IMR-90 (cell line): ENCODE results near the gene MMP21. TPM values are rescaled to one million over a fixed set of nuclear protein-coding genes. Genes with fewer than 3 reads are reported as not detected.

Experiments
- ATAC-seq: fragments of 200-7000 bp; cut with Tn5 transposase; 2 replicates; pipeline ENCODE4 v1.9.1; 2020; ENCODE audit warnings: low read depth, mild to moderate bottlenecking, moderate library complexity
- BruUV-seq: library from RNA; stranded (reverse); fragments of 400-500 nt; replicated peaks from 2 replicates; lab custom pipeline; 2021; lab: Mats Ljungman, UMichigan
- CTCF ChIA-PET: fragments of 300-600 bp; formaldehyde crosslinking; extraction: SDS; loops from one replicate; lab custom pipeline; 2021; ENCODE audit warnings: antibody characterized with exemption; lab: Yijun Ruan, JAX
- POLR2A ChIA-PET: fragments of 300-600 bp; sonication (Branson Sonifier 250); formaldehyde crosslinking; loops from one replicate; lab custom pipeline; 2022; ENCODE audit warnings: antibody characterized with exemption; ENCODE audit not compliant: unreplicated experiment; lab: Charles Lee
- DNase-seq: peaks from one replicate; pipeline ENCODE4 v3.0.0; 2013
- H2AFZ ChIP-seq: replicated peaks from 2 replicates; pipeline ENCODE3; 2013; ENCODE audit warnings: low read length, mild to moderate bottlenecking; ENCODE audit not compliant: poor library complexity
- H2AK5ac ChIP-seq: 2 replicates; pipeline ENCODE4 v1.6.1; 2013; ENCODE audit warnings: low read depth, low read length, inconsistent platforms
- H2AK9ac ChIP-seq: replicated peaks from 2 replicates; pipeline ENCODE3; 2013; ENCODE audit warnings: mild to moderate bottlenecking, low read depth, low read length, moderate library complexity; ENCODE audit not compliant: poor library complexity
- H2BK120ac ChIP-seq: 2 replicates; pipeline ENCODE4 v1.6.1; 2013; ENCODE audit warnings: low read depth, low read length, inconsistent platforms
- H2BK15ac ChIP-seq: 3 replicates; pipeline ENCODE4 v1.6.1; 2013; ENCODE audit warnings: low read depth, low read length, inconsistent platforms
- H2BK20ac ChIP-seq: 2 replicates; pipeline ENCODE4 v1.6.1; 2013; ENCODE audit warnings: low read depth, mild to moderate bottlenecking, inconsistent platforms, low read length, moderate library complexity
- H2BK5ac ChIP-seq: 2 replicates; pipeline ENCODE4 v1.6.1; 2013; ENCODE audit warnings: mild to moderate bottlenecking, low read depth, low read length, inconsistent platforms; ENCODE audit not compliant: poor library complexity, severe bottlenecking
- H3K14ac ChIP-seq: replicated peaks from 2 replicates; pipeline ENCODE4 v1.6.1; 2013; ENCODE audit warnings: low read depth, low read length, inconsistent platforms
- H3K18ac ChIP-seq: 2 replicates; pipeline ENCODE4 v1.6.1; 2013; ENCODE audit warnings: low read depth, low read length, control low read depth
- H3K23ac ChIP-seq: 2 replicates; pipeline ENCODE4 v1.6.1; 2013; ENCODE audit warnings: low read depth, low read length, inconsistent platforms
- H3K27ac ChIP-seq: 2 replicates; pipeline ENCODE4 v1.5.1; 2013; ENCODE audit warnings: mild to moderate bottlenecking, control low read depth, low read length; ENCODE audit not compliant: insufficient read depth
- H3K27me3 ChIP-seq: 2 replicates; pipeline ENCODE4 v1.6.1; 2013; ENCODE audit warnings: low read length; ENCODE audit not compliant: control insufficient read depth, insufficient read depth
- H3K36me3 ChIP-seq: 2 replicates; pipeline ENCODE4 v1.6.1; 2013; ENCODE audit warnings: low read length, mixed read lengths; ENCODE audit not compliant: control insufficient read depth, insufficient read depth
- H3K4ac ChIP-seq: 2 replicates; pipeline ENCODE4 v1.6.1; 2013; ENCODE audit warnings: low read depth, low read length, inconsistent platforms
- H3K4me1 ChIP-seq: 2 replicates; pipeline ENCODE4 v1.6.1; 2013; ENCODE audit warnings: low read length, mixed read lengths; ENCODE audit not compliant: control insufficient read depth, insufficient read depth
- H3K4me2 ChIP-seq: 2 replicates; pipeline ENCODE4 v1.6.1; 2013; ENCODE audit warnings: low read depth, mild to moderate bottlenecking, control low read depth, low read length, moderate library complexity
- H3K4me3 ChIP-seq: 2 replicates; pipeline ENCODE4 v1.5.1; 2013; ENCODE audit warnings: low read depth, mild to moderate bottlenecking, control low read depth, low read length, moderate library complexity; ENCODE audit not compliant: insufficient read depth
- H3K56ac ChIP-seq: 2 replicates; pipeline ENCODE4 v1.6.1; 2013; ENCODE audit warnings: low read length, inconsistent platforms; ENCODE audit not compliant: insufficient read depth; ENCODE audit errors: extremely low read depth
- H3K79me1 ChIP-seq, 2 experiments: 2 replicates each; pipeline ENCODE4 v1.6.1; 2013; ENCODE audit warnings: low read length in 2 of 2, inconsistent platforms in 1 of 2, low read depth in 1 of 2
- H3K9ac ChIP-seq: 2 replicates; pipeline ENCODE4 v1.6.1; 2013; ENCODE audit warnings: low read depth, low read length, control low read depth
- H3K9me1 ChIP-seq: 2 replicates; pipeline ENCODE4 v1.6.1; 2013; ENCODE audit warnings: low read length, inconsistent platforms; ENCODE audit not compliant: insufficient read depth
- H3K9me3 ChIP-seq: 2 replicates; pipeline ENCODE4 v1.6.1; 2013; ENCODE audit warnings: low read length; ENCODE audit not compliant: control insufficient read depth, insufficient read depth
- H4K20me1 ChIP-seq: 2 replicates; pipeline ENCODE4 v1.6.1; 2013; ENCODE audit warnings: low read length, inconsistent platforms; ENCODE audit not compliant: insufficient read depth
- H4K5ac ChIP-seq: 2 replicates; pipeline ENCODE4 v1.6.1; 2013; ENCODE audit warnings: mild to moderate bottlenecking, low read depth, low read length, control low read depth
- H4K8ac ChIP-seq, 2 experiments: 2 replicates each; pipeline ENCODE4 v1.6.1; 2013; ENCODE audit warnings: low read depth in 2 of 2, low read length in 2 of 2, control low read depth in 1 of 2, inconsistent platforms in 1 of 2
- H4K91ac ChIP-seq: 2 replicates; pipeline ENCODE4 v1.6.1; 2013; ENCODE audit warnings: low read depth, low read length, inconsistent platforms; ENCODE audit not compliant: insufficient read depth
- BHLHE40 ChIP-seq: fragments of 150-350 bp; IDR thresholded peaks from 2 replicates; pipeline ENCODE4 v1.6.1; 2016; ENCODE audit warnings: mild to moderate bottlenecking, low read depth, low read length
- ELK1 ChIP-seq: fragments of 150-350 bp; IDR thresholded peaks from 2 replicates; pipeline ENCODE4 v1.6.1; 2016; ENCODE audit warnings: low read depth, mild to moderate bottlenecking, low read length, moderate library complexity, borderline replicate concordance
- POLR2A ChIP-seq: IDR thresholded peaks from 2 replicates; pipeline ENCODE4 v1.6.1; 2012; ENCODE audit warnings: mild to moderate bottlenecking, low read depth, low read length
- RFX5 ChIP-seq: IDR thresholded peaks from 2 replicates; pipeline ENCODE4 v1.8.0; 2012; ENCODE audit warnings: low read depth, mild to moderate bottlenecking, low read length, moderate library complexity
- USF2 ChIP-seq: fragments of 150-350 bp; IDR thresholded peaks from 2 replicates; pipeline ENCODE4 v1.6.1; 2017; ENCODE audit warnings: mild to moderate bottlenecking, antibody characterized with exemption, low read length, low read depth
- WGBS, 2 experiments: methylation state at CpG; one replicate each; pipeline versions ENCODE4 v1.1.5 to v1.1.7; 2013; ENCODE audit warnings: missing lambda C conversion rate in 2 of 2; ENCODE audit not compliant: insufficient read length in 1 of 2; ENCODE audit errors: extremely low coverage in 2 of 2; 5-methylcytosine and 5-hydroxymethylcytosine counted together
- dilution Hi-C: fragments of 300-500 bp; cut with HindIII; formaldehyde crosslinking; loops from one replicate; pipeline ENCODE4 v1.14.3; 2018; ENCODE audit warnings: low sequenced_read_pairs; ENCODE audit not compliant: unreplicated experiment
- in situ Hi-C: fragments of 300-500 bp; cut with MboI; formaldehyde crosslinking; loops from 3 replicates; pipeline ENCODE4 v1.14.3; 2019; ENCODE audit warnings: low sequenced_read_pairs, inconsistent platforms, mixed read lengths
- intact Hi-C: fragments of 100-400 bp; cut with micrococcal nuclease; formaldehyde crosslinking; loops from 2 replicates; pipeline ENCODE4 v1.10.0; 2022
- polyA plus RNA-seq, 3 experiments: library from polyadenylated mRNA; depleted of rRNA; stranded (reverse); fragments of >200 nt; gene quantifications; 2 replicates each; pipeline ENCODE4 v1.2.3, GENCODE V29; 2012; ENCODE audit warnings: low replicate concordance in 1 of 3
- total RNA-seq: library from RNA; depleted of rRNA; stranded (reverse); fragments of >200 nt; gene quantifications from 2 replicates; pipeline ENCODE4 v1.2.3, GENCODE V29; 2012

MMP21 gene
- total and polyA plus RNA-seq, 2 of the 4 experiments (the other 2 are of a cell fraction): not detected

DNA sequence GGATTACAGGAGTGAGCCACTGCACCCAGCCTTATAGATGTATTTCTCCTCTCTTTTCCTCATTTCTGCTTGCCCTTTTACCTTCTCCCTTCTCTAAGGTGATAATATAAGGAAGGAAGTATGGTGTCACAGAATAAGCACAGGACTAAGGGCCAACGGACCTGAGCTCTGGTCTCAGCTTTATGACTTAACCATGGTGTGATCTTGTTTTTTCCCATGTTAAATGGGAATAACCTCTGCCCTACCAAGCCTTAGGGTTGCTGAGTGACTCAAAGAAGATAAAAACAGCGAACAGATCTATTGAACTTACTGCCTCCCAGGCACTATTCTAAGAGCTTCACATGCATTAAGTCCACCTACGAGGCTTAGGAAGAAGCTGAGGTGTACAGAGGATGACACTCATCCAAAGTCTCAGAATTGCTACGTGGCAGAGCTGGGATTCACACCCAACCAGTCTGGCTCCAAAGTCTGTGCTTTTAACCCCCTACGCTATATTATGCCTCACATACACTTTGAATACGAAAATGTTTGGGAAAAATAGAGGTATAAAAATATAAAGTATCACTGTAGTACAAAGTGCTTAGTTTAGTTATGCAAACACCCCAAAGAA is 41.8 kb upstream of the MMP21 start:
- no CpG with 5 or more reads among the region's 6 CpGs for WGBS, 2 experiments
- ChIA-PET POLR2A (no interaction called here), CTCF (no interaction called here)
- H2AK5ac ChIP-seq: no peak overlapping the region
- H2BK20ac ChIP-seq: no peak overlapping the region
- no peak overlapping the region for H3K23ac ChIP-seq
- no peak overlapping the region for H4K91ac ChIP-seq
- no peaks in the 10 kb centered on the region for H3K27me3 ChIP-seq
- peaks cover 16 to 23% of the 10 kb centered on the region in 2 experiments for H3K79me1 ChIP-seq
- no peak overlapping the region for H3K18ac ChIP-seq
- H3K56ac ChIP-seq: no peak overlapping the region
- ATAC-seq: no peak
- no peak overlapping the region for H2BK5ac ChIP-seq
- no peaks in the 10 kb centered on the region for H3K9me3 ChIP-seq
- H3K4ac ChIP-seq: no peak overlapping the region
- no TSS peak for BruUV-seq
- intact Hi-C loops (no loop called here), in situ Hi-C loops (no loop called here), dilution Hi-C loops (no loop called here)
- no peak overlapping the region for H3K4me2 ChIP-seq
- DNase-seq: no peak
- no peak overlapping the region for H3K4me3 ChIP-seq
- H4K8ac ChIP-seq: no peak overlapping the region
- no peak overlapping the region for H3K9ac ChIP-seq
- H4K20me1 ChIP-seq: no peaks in the 10 kb centered on the region
- H4K5ac ChIP-seq: no peak overlapping the region
- H2BK15ac ChIP-seq: no peak overlapping the region
- H2AK9ac ChIP-seq: no peak overlapping the region
- no peaks in the 10 kb centered on the region for H3K9me1 ChIP-seq
- no peak overlapping the region for H3K27ac ChIP-seq
- H2AFZ ChIP-seq: no peak overlapping the region
- no peak for TF ChIP-seq ELK1
- TF ChIP-seq RFX5: no peak
- no peak for TF ChIP-seq BHLHE40
- TF ChIP-seq POLR2A: no peak
- TF ChIP-seq USF2: no peak
- no peak overlapping the region for H2BK120ac ChIP-seq
- no peak overlapping the region for H3K14ac ChIP-seq
- peaks cover 3% of the 10 kb centered on the region; the same call in 1 of the 2 replicates for H3K4me1 ChIP-seq
- peaks cover 21% of the 10 kb centered on the region for H3K36me3 ChIP-seq
